NB4 (cell line): ENCODE data around the gene PANK4.
A peak's percentile ranks its signal among the peaks of the same experiment; 100 is the strongest.

Experiments
- CTCF ChIP-seq: IDR thresholded peaks from one replicate; pipeline ENCODE4 v1.5.1; 2012; ENCODE audit warnings: low read depth, low read length
- MAX ChIP-seq: IDR thresholded peaks from 2 replicates; pipeline ENCODE4 v1.6.1; 2011; ENCODE audit warnings: low read depth, low read length

GRCh38 chr1:2554621-2555387 is 28.4 kb upstream of the PANK4 start:
- TF ChIP-seq CTCF (peak; percentile 59), MAX (peak; percentile 46; the same call in 1 of the 2 replicates)
